GM18951 (cell line): Measurements from ENCODE around the gene ANKRD9.

Experiments
- POLR2A ChIP-seq: IDR thresholded peaks from 4 replicates; pipeline ENCODE4 v1.6.1; 2011; ENCODE audit warnings: mild to moderate bottlenecking; ENCODE audit not compliant: insufficient read length, insufficient read depth; ENCODE audit errors: extremely low read depth
- in situ Hi-C: fragments of 300-500 bp; cut with MboI; formaldehyde crosslinking; loops from one replicate; pipeline ENCODE4 v1.12.0; 2022; ENCODE audit warnings: low sequenced_read_pairs, mixed read lengths, inconsistent platforms; ENCODE audit not compliant: unreplicated experiment

ANKRD9 gene

DNA sequence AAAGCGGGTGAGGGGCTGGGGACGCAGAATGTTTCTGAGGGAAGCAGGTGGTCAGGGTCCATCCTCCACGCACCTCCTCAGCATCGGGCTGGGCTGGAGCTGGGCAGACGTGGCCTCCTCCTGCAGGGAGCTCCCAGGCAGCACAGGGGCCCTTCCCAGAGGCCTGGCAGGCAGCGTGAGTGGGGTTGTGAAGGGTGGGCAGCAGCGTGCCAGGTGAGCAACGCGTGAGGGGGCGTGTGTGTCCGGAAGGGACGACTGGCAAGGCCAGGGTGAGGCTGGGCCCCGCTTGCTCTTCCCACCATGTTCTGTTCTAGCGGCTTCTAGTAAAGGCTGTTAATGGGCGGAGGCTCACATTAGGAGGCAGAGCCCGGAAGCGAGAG, 17.1 kb downstream of the ANKRD9 start:
- no peak for TF ChIP-seq POLR2A
- in situ Hi-C loops: no loop called here

DNA sequence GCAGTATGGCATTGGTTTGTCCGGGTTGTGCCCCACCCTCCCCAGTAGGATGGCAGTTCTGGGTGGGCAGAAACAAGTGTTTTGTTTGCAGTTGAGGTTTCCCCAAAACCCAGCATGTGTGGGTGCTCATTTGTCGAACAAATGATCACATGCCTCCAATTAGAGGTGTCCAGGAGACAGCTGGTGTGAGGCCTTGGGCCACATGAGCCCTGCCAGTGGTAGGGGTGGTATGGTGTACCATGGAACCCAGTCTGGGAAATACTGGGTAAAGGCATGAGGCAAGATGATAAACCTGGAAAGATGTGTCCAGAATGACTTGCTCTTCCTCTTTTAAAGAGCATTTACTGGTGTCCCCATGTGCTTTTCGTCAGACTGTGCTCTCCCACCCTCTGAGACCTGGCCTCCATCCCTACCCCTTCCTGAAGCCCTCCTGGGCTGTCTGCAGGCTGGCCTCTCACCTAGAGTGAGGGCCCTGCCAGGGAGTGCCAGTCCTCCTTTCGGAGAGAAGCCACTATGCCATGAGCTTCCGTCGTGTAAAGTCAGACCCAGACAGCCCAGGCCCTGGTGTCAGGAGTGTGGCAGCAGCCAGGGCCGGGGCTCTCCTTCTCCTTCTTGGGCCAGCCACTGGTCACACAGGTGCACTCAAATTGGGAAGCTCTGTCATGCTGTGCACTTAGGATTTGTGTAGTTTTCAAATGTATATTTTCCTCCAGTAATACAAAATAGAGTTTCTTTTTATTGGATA, 17.6 kb downstream of the ANKRD9 start:
- TF ChIP-seq POLR2A: no peak
- in situ Hi-C loops: no loop called here

- in situ Hi-C loops: no loop called here
- TF ChIP-seq POLR2A: no peak
These were observed 18.2 kb downstream of the ANKRD9 start for GRCh38 chr14:102491366-102491765.

GRCh38 chr14:102490456-102490855, 19.1 kb downstream of the ANKRD9 start:
- TF ChIP-seq POLR2A: no peak

DNA sequence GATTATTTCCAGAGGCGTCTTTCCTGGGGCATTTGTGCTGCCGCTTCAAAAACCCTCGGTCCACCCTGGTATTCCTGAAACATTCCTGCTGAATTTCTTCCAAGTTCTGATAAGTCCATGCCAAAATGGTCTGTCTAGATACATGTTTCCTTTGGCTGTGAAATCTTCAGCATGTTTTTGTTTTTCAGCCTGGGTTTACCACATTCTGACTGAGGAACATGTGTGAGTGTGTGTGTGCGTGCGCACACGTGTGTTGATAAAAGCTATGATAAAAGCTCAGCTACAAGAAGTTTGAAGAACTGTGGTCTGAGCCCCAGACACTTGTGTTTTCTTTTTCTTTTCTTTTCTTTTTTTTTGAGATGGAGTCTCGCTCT, 22.4 kb downstream of the ANKRD9 start:
- in situ Hi-C loops: no loop called here

More at GRCh38 chr14:102490456-102490855, 19.1 kb downstream of the ANKRD9 start:
- in situ Hi-C loops: no loop called here

GRCh38 chr14:102486513-102487203, 22.9 kb downstream of the ANKRD9 start:
- TF ChIP-seq POLR2A: no peak

More for the DNA sequence above, 22.4 kb downstream of the ANKRD9 start:
- no peak for TF ChIP-seq POLR2A

DNA sequence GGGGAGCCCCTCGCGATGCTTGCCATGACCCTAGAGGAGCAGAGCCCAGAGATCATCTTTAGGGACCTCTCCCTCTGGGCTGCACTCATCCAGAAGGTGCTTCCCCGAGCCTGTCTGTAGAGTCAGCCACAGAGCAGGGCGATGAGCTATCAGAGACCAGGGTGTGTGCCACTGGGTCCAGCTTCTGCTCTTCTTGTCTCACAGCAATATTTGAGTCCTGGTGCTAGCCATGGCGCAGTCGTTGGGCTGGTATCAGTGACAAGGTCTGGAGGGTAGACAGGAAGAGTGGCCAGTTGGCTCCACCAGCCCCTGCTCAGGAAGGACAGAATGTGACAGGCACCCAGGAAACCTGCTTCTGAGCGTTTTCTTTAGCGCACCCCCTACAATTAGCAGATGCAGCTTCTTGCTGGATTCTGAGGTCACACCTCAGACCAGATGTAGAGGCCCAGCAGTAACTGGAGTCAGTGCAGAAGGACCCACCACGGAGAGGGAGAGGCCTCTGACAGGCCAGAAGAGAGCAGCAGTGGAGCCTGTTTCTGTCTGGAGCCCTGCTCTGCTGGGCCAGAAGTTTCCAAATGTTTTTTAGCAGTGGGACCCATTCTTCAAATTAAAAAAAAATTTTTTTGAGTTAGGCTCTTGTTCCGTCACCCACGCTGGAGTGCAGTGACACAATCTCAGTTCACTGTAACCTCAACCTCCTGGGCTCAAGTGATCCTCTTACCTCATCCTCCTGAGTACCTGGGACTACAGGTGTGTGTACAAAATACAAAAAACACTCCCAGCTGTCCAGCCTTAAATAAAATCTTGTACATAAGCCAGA, 23.7 kb downstream of the ANKRD9 start:
- in situ Hi-C loops: no loop called here
- TF ChIP-seq POLR2A: no peak

More at GRCh38 chr14:102486513-102487203, 22.9 kb downstream of the ANKRD9 start:
- in situ Hi-C loops: no loop called here

DNA sequence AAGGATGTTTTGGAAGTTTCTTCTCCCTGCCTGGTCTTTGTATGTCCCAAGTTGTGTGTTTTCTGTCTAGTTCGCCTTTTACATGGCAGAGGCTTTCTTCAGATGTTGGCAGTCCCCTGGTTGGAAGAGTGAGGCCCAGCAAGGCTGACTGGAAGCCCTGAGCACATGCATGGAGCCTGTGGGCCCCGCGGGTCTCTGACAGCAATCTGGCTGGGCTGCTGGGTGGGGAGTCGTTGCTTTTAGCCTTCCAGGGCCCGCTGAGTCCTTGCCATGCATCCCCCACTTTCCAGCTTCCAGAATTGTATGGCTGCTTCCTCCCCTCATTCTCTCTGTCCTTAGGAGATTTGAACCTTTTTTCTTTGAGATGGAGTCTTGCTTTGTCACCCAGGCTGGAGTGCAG, 25.3 kb downstream of the ANKRD9 start:
- no peak for TF ChIP-seq POLR2A

GRCh38 chr14:102481791-102482238, 27.8 kb downstream of the ANKRD9 start:
- TF ChIP-seq POLR2A: no peak

More for the DNA sequence above, 25.3 kb downstream of the ANKRD9 start:
- in situ Hi-C loops: no loop called here

GRCh38 chr14:102481371-102481770, 28.2 kb downstream of the ANKRD9 start:
- in situ Hi-C loops: no loop called here
- no peak for TF ChIP-seq POLR2A

More at GRCh38 chr14:102481791-102482238, 27.8 kb downstream of the ANKRD9 start:
- in situ Hi-C loops: no loop called here

GRCh38 chr14:102479777-102480176, 29.8 kb downstream of the ANKRD9 start:
- in situ Hi-C loops: no loop called here
- TF ChIP-seq POLR2A: no peak

GRCh38 chr14:102479107-102479506, 30.5 kb downstream of the ANKRD9 start:
- no peak for TF ChIP-seq POLR2A
- in situ Hi-C loops: no loop called here

DNA sequence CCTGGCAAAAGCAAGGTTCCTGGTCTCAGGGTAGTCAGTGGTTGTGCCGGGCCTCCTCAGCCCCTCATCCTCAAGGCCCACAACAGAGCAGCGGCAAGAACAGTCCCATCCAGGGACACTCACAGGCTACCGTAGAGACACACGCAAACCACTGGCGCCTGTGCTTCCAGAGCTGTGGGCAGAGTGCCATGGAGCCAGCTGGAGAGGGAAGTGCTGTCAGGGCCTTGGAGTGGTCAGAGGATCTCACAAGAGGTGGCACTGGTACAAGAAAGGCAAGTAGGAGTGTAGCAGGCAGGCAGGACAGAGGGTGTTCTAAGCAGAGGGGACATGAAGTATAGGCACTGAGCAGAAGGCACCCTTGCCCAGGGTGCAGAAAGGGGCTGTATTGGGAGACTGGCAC, 34.6 kb downstream of the ANKRD9 start:
- in situ Hi-C loops: no loop called here
- TF ChIP-seq POLR2A: no peak

DNA sequence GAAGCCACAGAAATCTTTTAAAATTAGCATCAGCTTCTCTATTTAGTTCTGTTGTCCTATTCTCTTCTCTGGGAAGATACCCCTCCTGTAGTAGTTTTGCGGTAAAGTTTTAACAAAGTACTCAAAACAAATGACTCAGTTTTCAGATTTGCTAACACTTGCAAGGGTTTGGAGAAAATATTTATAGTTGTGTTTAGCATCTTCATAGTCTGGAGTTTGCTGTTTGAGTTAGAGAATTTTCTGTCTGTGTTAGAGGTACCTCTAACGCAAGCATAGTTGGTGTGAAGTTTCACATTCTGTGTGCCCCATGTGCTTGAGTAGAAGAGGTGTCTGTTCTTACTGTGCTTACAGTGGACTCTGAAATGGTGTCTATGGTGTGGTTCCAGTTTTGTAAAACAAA, 36.0 kb downstream of the ANKRD9 start:
- in situ Hi-C loops: no loop called here
- no peak for TF ChIP-seq POLR2A

- TF ChIP-seq POLR2A: no peak
- in situ Hi-C loops: no loop called here
These were observed 36.8 kb downstream of the ANKRD9 start for GRCh38 chr14:102472791-102473150.
